Activated CD4-positive, alpha-beta T cell treated with anti-CD3 and anti-CD28 coated beads for 4 hours (primary cell): ENCODE results near the gene PLCH2.

Experiments used
- DNase-seq, 2 donors: peaks; one replicate each; pipeline ENCODE4 v3.0.0-alpha.2; 2020

PLCH2 gene

GRCh38 chr1:2532485-2533160, 56.5 kb downstream of the PLCH2 start:
- no peak for DNase-seq

- DNase-seq: no peak
Measured at GRCh38 chr1:2533365-2533764, 57.3 kb downstream of the PLCH2 start.

- no peak for DNase-seq
Measured at GRCh38 chr1:2534315-2534686, 58.2 kb downstream of the PLCH2 start.

GRCh38 chr1:2534687-2535441, 58.8 kb downstream of the PLCH2 start:
- no peak for DNase-seq

- no peak for DNase-seq
Measured at GRCh38 chr1:2535455-2535854, 59.4 kb downstream of the PLCH2 start.

GRCh38 chr1:2535981-2536380, 59.9 kb downstream of the PLCH2 start:
- no peak for DNase-seq

- no peak for DNase-seq
Measured at GRCh38 chr1:2537784-2538115, 61.7 kb downstream of the PLCH2 start.

- no peak for DNase-seq
Measured at GRCh38 chr1:2538376-2538775, 62.3 kb downstream of the PLCH2 start.

- DNase-seq: no peak
Measured at GRCh38 chr1:2538872-2539271, 62.8 kb downstream of the PLCH2 start.

GRCh38 chr1:2539312-2539907, 63.3 kb downstream of the PLCH2 start:
- no peak for DNase-seq

GRCh38 chr1:2540816-2541492, 64.9 kb downstream of the PLCH2 start:
- no peak for DNase-seq

GRCh38 chr1:2541619-2542245, 65.6 kb downstream of the PLCH2 start:
- DNase-seq: no peak

GRCh38 chr1:2542246-2542915, 66.3 kb downstream of the PLCH2 start:
- no peak for DNase-seq

- DNase-seq: peak in 1 of 2 donors; percentile 47
Measured at GRCh38 chr1:2543543-2544092, 67.5 kb downstream of the PLCH2 start.

GRCh38 chr1:2544093-2544874, 68.2 kb downstream of the PLCH2 start:
- DNase-seq: no peak

- no peak for DNase-seq
Measured at GRCh38 chr1:2544875-2545640, 69.0 kb downstream of the PLCH2 start.

GRCh38 chr1:2545754-2546514, 69.8 kb downstream of the PLCH2 start:
- peak; percentile 86 to 94 for DNase-seq

- peak; percentile 75 to 77 for DNase-seq
Measured at GRCh38 chr1:2546515-2547209, 70.6 kb downstream of the PLCH2 start.
